DOHH2 (cell line): ENCODE results near the gene AFMID.

Source experiments
- CTCF ChIP-seq: fragments of 200-600 bp; sonication (generic); IDR thresholded peaks from one replicate; pipeline ENCODE4 v1.5.1; 2014; ENCODE audit warnings: antibody characterized with exemption, mild to moderate bottlenecking, low read depth, low read length; ENCODE audit not compliant: poor library complexity, severe bottlenecking
- EZH2phosphoT487 ChIP-seq: fragments of 200-600 bp; sonication (generic); IDR thresholded peaks from 2 replicates; pipeline ENCODE4 v1.6.1; 2017; ENCODE audit warnings: borderline replicate concordance, mild to moderate bottlenecking, antibody characterized with exemption, low read length, moderate library complexity, mixed read lengths

GRCh38 chr17:78228176-78228575, 41.0 kb downstream of the AFMID start:
- no peak for TF ChIP-seq CTCF
- no peak for TF ChIP-seq EZH2phosphoT487
